ENCODE measurements around the gene DNAJC25. TPM values are rescaled to one million over a fixed set of nuclear protein-coding genes. Genes with fewer than 3 reads are reported as not detected.
A peak's percentile ranks its signal among the peaks of the same experiment; 100 is the strongest.

DNAJC25 gene
- polyA plus RNA-seq, 3 donors, result 1.1 to 6.0 (median 1.6) TPM

GRCh38 chr9:111599092-111599954 is 31.8 kb upstream of the DNAJC25 start, which contains the start of gene PTGR1:
PTGR1 (minus strand) TSS chr9:111599647; CDS start chr9:111597422, 2,225 bp downstream.
- H3K9ac ChIP-seq (ENCODE audit: insufficient read depth, low read length, poor library complexity, severe bottlenecking), result peak within 1 kb of the TSS; percentile 49

DNA sequence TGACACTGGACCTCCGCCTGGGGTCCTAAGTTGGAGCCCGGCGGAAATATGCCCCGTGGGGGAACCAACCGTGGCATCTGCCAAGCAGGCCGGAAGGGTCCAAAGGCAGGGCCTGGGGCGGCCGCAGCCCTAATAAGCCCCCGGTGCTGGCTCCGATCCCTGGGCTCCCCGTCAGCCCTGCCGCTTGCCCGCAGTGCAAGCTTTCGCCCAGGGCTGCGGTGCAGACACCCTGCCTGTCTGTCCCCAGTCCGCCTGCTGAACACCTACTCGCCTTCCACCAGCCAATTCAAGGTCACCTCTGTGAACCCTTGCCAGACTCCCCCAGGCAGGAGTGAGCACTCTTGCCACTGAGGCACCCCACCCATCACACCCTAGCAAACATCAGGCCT is 31.2 kb upstream of the DNAJC25 start:
- TF ChIP-seq, protein P1, sequence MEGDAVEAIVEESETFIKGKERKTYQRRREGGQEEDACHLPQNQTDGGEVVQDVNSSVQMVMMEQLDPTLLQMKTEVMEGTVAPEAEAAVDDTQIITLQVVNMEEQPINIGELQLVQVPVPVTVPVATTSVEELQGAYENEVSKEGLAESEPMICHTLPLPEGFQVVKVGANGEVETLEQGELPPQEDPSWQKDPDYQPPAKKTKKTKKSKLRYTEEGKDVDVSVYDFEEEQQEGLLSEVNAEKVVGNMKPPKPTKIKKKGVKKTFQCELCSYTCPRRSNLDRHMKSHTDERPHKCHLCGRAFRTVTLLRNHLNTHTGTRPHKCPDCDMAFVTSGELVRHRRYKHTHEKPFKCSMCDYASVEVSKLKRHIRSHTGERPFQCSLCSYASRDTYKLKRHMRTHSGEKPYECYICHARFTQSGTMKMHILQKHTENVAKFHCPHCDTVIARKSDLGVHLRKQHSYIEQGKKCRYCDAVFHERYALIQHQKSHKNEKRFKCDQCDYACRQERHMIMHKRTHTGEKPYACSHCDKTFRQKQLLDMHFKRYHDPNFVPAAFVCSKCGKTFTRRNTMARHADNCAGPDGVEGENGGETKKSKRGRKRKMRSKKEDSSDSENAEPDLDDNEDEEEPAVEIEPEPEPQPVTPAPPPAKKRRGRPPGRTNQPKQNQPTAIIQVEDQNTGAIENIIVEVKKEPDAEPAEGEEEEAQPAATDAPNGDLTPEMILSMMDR (IDR thresholded peaks at IDR 0.05), result no peak
- Histone ChIP-seq H3K4me2 (replicated peaks; ENCODE audit: extremely low read depth, low read length, poor library complexity, severe bottlenecking) (peak overlapping the region; percentile 88), H2AFZ (ENCODE audit: insufficient read depth, low read depth, low read length, poor library complexity, severe bottlenecking) (peak overlapping the region; percentile 95), H3K27ac (ENCODE audit: low read depth in 1 of 2, low read length in 2 of 2) (no peak overlapping the region), H4K20me1 (ENCODE audit: insufficient read depth, low read length) (no peaks in the 10 kb centered on the region), H3K36me3 (replicated peaks in 1 of 2; ENCODE audit: control insufficient read depth in 1 of 2, insufficient read depth in 2 of 2, low read length in 2 of 2) (no peaks in the 10 kb centered on the region), H3K27me3 (ENCODE audit: control insufficient read depth in 2 of 2, insufficient read depth in 2 of 2, low read length in 2 of 2) (peaks cover 0 to 35% of the 10 kb centered on the region in 2 donors), H3K4me3 (replicated peaks in 1 of 3; ENCODE audit: low read depth in 2 of 3, low read length in 3 of 3) (peak overlapping the region; percentile 57 to 86 (median 59)), H3K9me3 (replicated peaks in 1 of 2; ENCODE audit: control insufficient read depth in 1 of 2, insufficient read depth in 1 of 2, low read length in 2 of 2) (no peaks in the 10 kb centered on the region), H3K9ac (ENCODE audit: insufficient read depth, low read length, poor library complexity, severe bottlenecking) (peak overlapping the region; percentile 49), H3K4me1 (ENCODE audit: control insufficient read depth in 1 of 2, insufficient read depth in 2 of 2, low read length in 2 of 2) (peaks cover 15 to 25% of the 10 kb centered on the region in 2 donors), H3K79me2 (ENCODE audit: insufficient read depth, low read length) (no peaks in the 10 kb centered on the region)
- WGBS (ENCODE audit: insufficient coverage), result 60% methylated on average over 17 of the region's 17 CpGs
- H3K4me3 Mint-ChIP-seq, result peak overlapping the region; percentile 98 to 100
- no peak for DNase-seq
- H3K36me3 Mint-ChIP-seq, result no peaks in the 10 kb centered on the region
- peaks cover 28 to 53% (median 38%) of the 10 kb centered on the region in 3 donors for H3K27me3 Mint-ChIP-seq (ENCODE audit: low read depth in 3 of 3)
- H3K4me1 Mint-ChIP-seq, result peaks cover 27% of the 10 kb centered on the region
- intact Hi-C loops (cut with micrococcal nuclease), result loop anchor here in 1 of 2 donors (10.0 kb wide), 1 partner anchor 475 kb away; no protein-coding TSS in a partner anchor
- no peak overlapping the region for H3K27ac Mint-ChIP-seq
- H3K9me3 Mint-ChIP-seq, result peaks cover 0 to 9% (median 3%) of the 10 kb centered on the region in 7 donors

More at GRCh38 chr9:111599092-111599954, 31.8 kb upstream of the DNAJC25 start, which contains the start of gene PTGR1:
- no peaks in the 10 kb centered on the region for H3K36me3 ChIP-seq (replicated peaks in 1 of 2; ENCODE audit: control insufficient read depth in 1 of 2, insufficient read depth in 2 of 2, low read length in 2 of 2)
- H3K4me3 Mint-ChIP-seq, result peak within 1 kb of the TSS; percentile 98 to 100
- H3K4me3 ChIP-seq (replicated peaks in 1 of 3; ENCODE audit: low read depth in 2 of 3, low read length in 3 of 3), result peak within 1 kb of the TSS; percentile 57 to 86 (median 59)
- H2AFZ ChIP-seq (ENCODE audit: insufficient read depth, low read depth, low read length, poor library complexity, severe bottlenecking), result peak within 1 kb of the TSS; percentile 95
- H3K4me2 ChIP-seq (replicated peaks; ENCODE audit: extremely low read depth, low read length, poor library complexity, severe bottlenecking), result peak within 1 kb of the TSS; percentile 88
- no peaks in the 10 kb centered on the region for H4K20me1 ChIP-seq (ENCODE audit: insufficient read depth, low read length)
- H3K36me3 Mint-ChIP-seq, result no peaks in the 10 kb centered on the region
- H3K27ac Mint-ChIP-seq, result peak within 1 kb of the TSS in 6 of 7 donors; percentile 10 to 58 (median 44)
- H3K9me3 ChIP-seq (replicated peaks in 1 of 2; ENCODE audit: control insufficient read depth in 1 of 2, insufficient read depth in 1 of 2, low read length in 2 of 2), result no peaks in the 10 kb centered on the region
- H3K4me1 ChIP-seq (ENCODE audit: control insufficient read depth in 1 of 2, insufficient read depth in 2 of 2, low read length in 2 of 2), result peaks cover 15 to 25% of the 10 kb centered on the region in 2 donors
- H3K9me3 Mint-ChIP-seq, result peaks cover 0 to 9% (median 3%) of the 10 kb centered on the region in 7 donors
- intact Hi-C loops (cut with micrococcal nuclease), result loop anchor here in 1 of 2 donors (10.0 kb wide), 1 partner anchor 475 kb away; no protein-coding TSS in a partner anchor
- WGBS (ENCODE audit: insufficient coverage), result under 1% methylated on average over 37 of the region's 64 CpGs
- peak; percentile 12 to 14 (median 12) for DNase-seq
- no peak within 1 kb of the TSS for H3K27ac ChIP-seq (ENCODE audit: low read depth in 1 of 2, low read length in 2 of 2)
- H3K79me2 ChIP-seq (ENCODE audit: insufficient read depth, low read length), result no peaks in the 10 kb centered on the region
- H3K27me3 Mint-ChIP-seq (ENCODE audit: low read depth in 3 of 3), result peaks cover 28 to 51% (median 35%) of the 10 kb centered on the region in 3 donors
- peaks cover 27% of the 10 kb centered on the region for H3K4me1 Mint-ChIP-seq
- peaks cover 0 to 35% of the 10 kb centered on the region in 2 donors for H3K27me3 ChIP-seq (ENCODE audit: control insufficient read depth in 2 of 2, insufficient read depth in 2 of 2, low read length in 2 of 2)
- TF ChIP-seq, protein P1 (IDR thresholded peaks at IDR 0.05), result no peak

All from CD14-positive monocyte (primary cell).